K562 (cell line): ENCODE measurements around the gene SLC9C2.

Source experiments
- HDAC6 ChIP-seq: IDR thresholded peaks from 2 replicates; pipeline ENCODE4 v1.6.1; 2012; ENCODE audit warnings: low read depth, mild to moderate bottlenecking, control low read depth, inconsistent platforms, low read length, moderate library complexity
- NR1H2 ChIP-seq: sonication (generic); formaldehyde crosslinking; IDR thresholded peaks from 2 replicates; pipeline ENCODE4 v1.4.0; 2020; ENCODE audit warnings: mild to moderate bottlenecking, missing genetic modification reagents
- RAD21 ChIP-seq, 2 experiments: fragments of 250-450 bp in 1 of 2; fragments of 450-650 bp in 1 of 2; sonication (Bioruptor Pico) in 1 of 2; formaldehyde crosslinking in 1 of 2; IDR thresholded peaks in 1 of 2; conservative IDR thresholded peaks in 1 of 2; 2 replicates each; pipeline versions ENCODE4 v1.4.0 to v1.8.0; 2020 to 2022; ENCODE audit warnings: mild to moderate bottlenecking in 2 of 2, moderate library complexity in 1 of 2
- RBM22 ChIP-seq: fragments of 200-400 bp; formaldehyde crosslinking; IDR thresholded peaks from 2 replicates; pipeline ENCODE4 v1.6.1; 2018; ENCODE audit warnings: low read length, low read depth; ENCODE audit not compliant: poor library complexity, severe bottlenecking
- TGIF2 ChIP-seq: sonication (generic); formaldehyde crosslinking; IDR thresholded peaks from 2 replicates; pipeline ENCODE4 v1.8.1; 2022; ENCODE audit warnings: mild to moderate bottlenecking, missing genetic modification reagents, moderate library complexity
- TF ChIP-seq, protein P1 (sequence below), 2 experiments: fragments of 450-650 bp; formaldehyde crosslinking in 1 of 2; IDR thresholded peaks; 2 replicates each; pipeline versions ENCODE4 v1.4.0 to v1.6.1; 2014 to 2020; ENCODE audit warnings: mild to moderate bottlenecking in 2 of 2, borderline replicate concordance in 1 of 2, low read depth in 1 of 2
- TF ChIP-seq, protein P2 (sequence below): fragments of 250-450 bp; sonication (Bioruptor Pico); IDR thresholded peaks from 2 replicates; pipeline ENCODE4 v1.9.0; 2021; ENCODE audit warnings: mild to moderate bottlenecking, inconsistent platforms
- TF ChIP-seq, protein P3 (sequence below): fragments of 250-450 bp; sonication (Bioruptor Pico); IDR thresholded peaks from 2 replicates; pipeline ENCODE4 v1.5.0; 2021; ENCODE audit warnings: mild to moderate bottlenecking, borderline replicate concordance

DNA sequence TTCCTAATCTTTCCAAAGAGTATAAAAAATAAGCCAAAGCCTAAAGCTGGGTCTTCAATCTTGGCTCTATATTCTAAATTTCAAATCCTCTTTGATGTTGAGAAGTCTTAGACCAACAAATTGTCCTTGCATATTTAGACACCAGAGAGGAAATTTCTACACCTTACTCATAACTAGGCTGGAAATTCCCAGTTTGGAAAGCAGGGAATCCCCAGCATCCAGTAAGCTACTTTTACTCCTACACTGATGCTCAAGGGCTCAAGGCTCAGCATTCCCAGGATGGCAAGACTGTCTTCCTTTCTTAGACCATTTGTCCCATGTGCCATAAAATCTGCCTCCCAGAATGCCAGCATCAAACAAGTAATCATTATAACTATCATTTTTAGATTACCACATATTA lies 97.5 kb downstream of the SLC9C2 start:
- TF ChIP-seq, protein P1, sequence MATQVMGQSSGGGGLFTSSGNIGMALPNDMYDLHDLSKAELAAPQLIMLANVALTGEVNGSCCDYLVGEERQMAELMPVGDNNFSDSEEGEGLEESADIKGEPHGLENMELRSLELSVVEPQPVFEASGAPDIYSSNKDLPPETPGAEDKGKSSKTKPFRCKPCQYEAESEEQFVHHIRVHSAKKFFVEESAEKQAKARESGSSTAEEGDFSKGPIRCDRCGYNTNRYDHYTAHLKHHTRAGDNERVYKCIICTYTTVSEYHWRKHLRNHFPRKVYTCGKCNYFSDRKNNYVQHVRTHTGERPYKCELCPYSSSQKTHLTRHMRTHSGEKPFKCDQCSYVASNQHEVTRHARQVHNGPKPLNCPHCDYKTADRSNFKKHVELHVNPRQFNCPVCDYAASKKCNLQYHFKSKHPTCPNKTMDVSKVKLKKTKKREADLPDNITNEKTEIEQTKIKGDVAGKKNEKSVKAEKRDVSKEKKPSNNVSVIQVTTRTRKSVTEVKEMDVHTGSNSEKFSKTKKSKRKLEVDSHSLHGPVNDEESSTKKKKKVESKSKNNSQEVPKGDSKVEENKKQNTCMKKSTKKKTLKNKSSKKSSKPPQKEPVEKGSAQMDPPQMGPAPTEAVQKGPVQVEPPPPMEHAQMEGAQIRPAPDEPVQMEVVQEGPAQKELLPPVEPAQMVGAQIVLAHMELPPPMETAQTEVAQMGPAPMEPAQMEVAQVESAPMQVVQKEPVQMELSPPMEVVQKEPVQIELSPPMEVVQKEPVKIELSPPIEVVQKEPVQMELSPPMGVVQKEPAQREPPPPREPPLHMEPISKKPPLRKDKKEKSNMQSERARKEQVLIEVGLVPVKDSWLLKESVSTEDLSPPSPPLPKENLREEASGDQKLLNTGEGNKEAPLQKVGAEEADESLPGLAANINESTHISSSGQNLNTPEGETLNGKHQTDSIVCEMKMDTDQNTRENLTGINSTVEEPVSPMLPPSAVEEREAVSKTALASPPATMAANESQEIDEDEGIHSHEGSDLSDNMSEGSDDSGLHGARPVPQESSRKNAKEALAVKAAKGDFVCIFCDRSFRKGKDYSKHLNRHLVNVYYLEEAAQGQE (IDR thresholded peaks at IDR 0.05; ENCODE audit: borderline replicate concordance), result no peak
- TF ChIP-seq, protein P1 (CRISPR knock-in tag; IDR thresholded peaks at IDR 0.05; ENCODE audit: low read depth), result no peak
- TF ChIP-seq TGIF2 (CRISPR knock-in tag), result no peak
- TF ChIP-seq RBM22, result no peak
- TF ChIP-seq, protein P2, sequence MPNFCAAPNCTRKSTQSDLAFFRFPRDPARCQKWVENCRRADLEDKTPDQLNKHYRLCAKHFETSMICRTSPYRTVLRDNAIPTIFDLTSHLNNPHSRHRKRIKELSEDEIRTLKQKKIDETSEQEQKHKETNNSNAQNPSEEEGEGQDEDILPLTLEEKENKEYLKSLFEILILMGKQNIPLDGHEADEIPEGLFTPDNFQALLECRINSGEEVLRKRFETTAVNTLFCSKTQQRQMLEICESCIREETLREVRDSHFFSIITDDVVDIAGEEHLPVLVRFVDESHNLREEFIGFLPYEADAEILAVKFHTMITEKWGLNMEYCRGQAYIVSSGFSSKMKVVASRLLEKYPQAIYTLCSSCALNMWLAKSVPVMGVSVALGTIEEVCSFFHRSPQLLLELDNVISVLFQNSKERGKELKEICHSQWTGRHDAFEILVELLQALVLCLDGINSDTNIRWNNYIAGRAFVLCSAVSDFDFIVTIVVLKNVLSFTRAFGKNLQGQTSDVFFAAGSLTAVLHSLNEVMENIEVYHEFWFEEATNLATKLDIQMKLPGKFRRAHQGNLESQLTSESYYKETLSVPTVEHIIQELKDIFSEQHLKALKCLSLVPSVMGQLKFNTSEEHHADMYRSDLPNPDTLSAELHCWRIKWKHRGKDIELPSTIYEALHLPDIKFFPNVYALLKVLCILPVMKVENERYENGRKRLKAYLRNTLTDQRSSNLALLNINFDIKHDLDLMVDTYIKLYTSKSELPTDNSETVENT (CRISPR knock-in tag), result no peak
- TF ChIP-seq NR1H2, result no peak
- TF ChIP-seq, protein P3, sequence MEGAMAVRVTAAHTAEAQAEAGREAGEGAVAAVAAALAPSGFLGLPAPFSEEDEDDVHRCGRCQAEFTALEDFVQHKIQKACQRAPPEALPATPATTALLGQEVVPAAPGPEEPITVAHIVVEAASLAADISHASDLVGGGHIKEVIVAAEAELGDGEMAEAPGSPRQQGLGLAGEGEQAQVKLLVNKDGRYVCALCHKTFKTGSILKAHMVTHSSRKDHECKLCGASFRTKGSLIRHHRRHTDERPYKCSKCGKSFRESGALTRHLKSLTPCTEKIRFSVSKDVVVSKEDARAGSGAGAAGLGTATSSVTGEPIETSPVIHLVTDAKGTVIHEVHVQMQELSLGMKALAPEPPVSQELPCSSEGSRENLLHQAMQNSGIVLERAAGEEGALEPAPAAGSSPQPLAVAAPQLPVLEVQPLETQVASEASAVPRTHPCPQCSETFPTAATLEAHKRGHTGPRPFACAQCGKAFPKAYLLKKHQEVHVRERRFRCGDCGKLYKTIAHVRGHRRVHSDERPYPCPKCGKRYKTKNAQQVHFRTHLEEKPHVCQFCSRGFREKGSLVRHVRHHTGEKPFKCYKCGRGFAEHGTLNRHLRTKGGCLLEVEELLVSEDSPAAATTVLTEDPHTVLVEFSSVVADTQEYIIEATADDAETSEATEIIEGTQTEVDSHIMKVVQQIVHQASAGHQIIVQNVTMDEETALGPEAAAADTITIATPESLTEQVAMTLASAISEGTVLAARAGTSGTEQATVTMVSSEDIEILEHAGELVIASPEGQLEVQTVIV (CRISPR knock-in tag), result no peak
- no peak for TF ChIP-seq HDAC6
- TF ChIP-seq RAD21 (CRISPR knock-in tag; conservative IDR thresholded peaks at IDR 0.05 in 1 of 2, IDR thresholded peaks at IDR 0.05 in 1 of 2), result no peak
